Embryonic facial prominence (tissue), 1 donor: ENCODE results near the gene IL7R.

Experiments
- DNase-seq: peaks from one replicate; pipeline ENCODE4 v3.0.0-alpha.2; 2016; ENCODE audit errors: extremely low spot score

Gene IL7R

DNA sequence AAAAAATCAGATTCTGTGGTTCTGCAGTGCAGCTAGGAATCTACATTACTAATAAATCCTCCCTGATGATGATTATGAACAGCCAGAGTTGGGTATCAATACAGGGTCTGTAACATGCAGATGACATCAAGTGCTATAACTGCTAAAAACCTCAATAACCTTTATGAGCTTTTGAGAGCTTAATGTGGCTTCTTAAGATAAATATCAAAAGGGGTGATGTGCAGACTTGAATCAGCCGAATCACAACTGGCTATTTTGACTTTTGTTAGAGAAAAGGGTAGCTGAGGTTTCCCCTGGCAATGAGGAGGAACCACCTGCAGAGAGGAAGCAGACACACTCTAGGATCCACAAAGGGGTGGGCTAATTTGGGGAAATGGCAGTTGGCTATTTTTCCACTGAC, 51.5 kb downstream of the IL7R start:
- DNase-seq = no peak

GRCh38 chr5:35908814-35909213, 52.1 kb downstream of the IL7R start:
- DNase-seq = no peak

DNA sequence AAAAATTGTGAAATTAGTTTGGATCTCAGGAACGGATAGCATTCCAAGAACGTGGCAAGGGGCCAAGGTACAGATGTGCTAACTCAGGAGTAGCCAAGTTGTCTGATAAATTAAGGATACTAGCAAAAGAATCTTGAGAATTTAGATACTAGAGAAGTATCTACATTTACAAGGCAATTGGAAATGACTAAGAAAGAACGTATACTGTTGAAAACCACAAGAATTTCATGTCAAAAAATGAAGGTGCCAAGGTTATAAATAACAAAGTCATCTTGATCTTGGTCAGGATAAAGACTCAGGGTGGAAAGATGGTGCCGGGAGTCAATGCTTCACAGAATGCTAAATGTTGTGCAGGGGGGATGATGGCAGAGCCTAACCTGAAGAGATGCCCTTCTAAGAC, 62.5 kb downstream of the IL7R start:
- no peak for DNase-seq

DNA sequence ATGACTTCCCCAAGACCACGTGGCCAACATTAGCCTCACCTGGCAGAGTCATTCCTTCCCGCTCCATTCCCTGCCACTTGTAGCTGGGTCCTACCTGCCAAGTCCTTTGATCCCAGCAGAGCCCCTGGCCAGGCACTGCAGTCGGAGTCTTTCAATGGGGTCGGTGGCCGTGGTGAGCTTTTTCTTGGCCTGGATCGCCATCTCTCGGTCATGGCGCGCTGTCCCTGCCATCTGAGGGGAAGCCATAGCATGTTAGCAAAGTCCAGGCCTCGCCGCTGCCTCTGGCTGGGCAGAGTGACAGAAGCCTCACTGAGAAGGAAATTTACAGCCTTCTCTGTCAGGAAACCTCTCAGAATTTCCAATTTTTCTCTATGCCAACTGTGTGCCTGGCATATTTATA, 64.2 kb downstream of the IL7R start:
- DNase-seq = no peak

GRCh38 chr5:35921930-35922329, 65.2 kb downstream of the IL7R start:
- DNase-seq = no peak

- no peak for DNase-seq
These were observed 65.8 kb downstream of the IL7R start for GRCh38 chr5:35922468-35922867.

- no peak for DNase-seq
These were observed 67.6 kb downstream of the IL7R start for GRCh38 chr5:35924122-35924949.

GRCh38 chr5:35924950-35925722, 68.4 kb downstream of the IL7R start:
- no peak for DNase-seq

- peak; percentile 49 for DNase-seq
These were observed 69.8 kb downstream of the IL7R start for GRCh38 chr5:35926389-35927051.
